ENCODE data around the gene LLGL2. TPM values are rescaled to one million over a fixed set of nuclear protein-coding genes. Genes with fewer than 3 reads are reported as not detected.
"Not testable (repeated sequence)": the region's sequence is repeated elsewhere in the genome, so short reads cannot be mapped to it uniquely, and the experiment has no call there.

Gene LLGL2
- polyA plus RNA-seq, 4 donors = 50.2 to 77.0 (median 55.8) TPM

GRCh38 chr17:75588596-75589011 is 63.1 kb downstream of the LLGL2 start:
- DNase-seq (ENCODE audit: low read depth in 4 of 4, low spot score in 3 of 4) = peak in 1 of 4 donors; percentile 37

DNA sequence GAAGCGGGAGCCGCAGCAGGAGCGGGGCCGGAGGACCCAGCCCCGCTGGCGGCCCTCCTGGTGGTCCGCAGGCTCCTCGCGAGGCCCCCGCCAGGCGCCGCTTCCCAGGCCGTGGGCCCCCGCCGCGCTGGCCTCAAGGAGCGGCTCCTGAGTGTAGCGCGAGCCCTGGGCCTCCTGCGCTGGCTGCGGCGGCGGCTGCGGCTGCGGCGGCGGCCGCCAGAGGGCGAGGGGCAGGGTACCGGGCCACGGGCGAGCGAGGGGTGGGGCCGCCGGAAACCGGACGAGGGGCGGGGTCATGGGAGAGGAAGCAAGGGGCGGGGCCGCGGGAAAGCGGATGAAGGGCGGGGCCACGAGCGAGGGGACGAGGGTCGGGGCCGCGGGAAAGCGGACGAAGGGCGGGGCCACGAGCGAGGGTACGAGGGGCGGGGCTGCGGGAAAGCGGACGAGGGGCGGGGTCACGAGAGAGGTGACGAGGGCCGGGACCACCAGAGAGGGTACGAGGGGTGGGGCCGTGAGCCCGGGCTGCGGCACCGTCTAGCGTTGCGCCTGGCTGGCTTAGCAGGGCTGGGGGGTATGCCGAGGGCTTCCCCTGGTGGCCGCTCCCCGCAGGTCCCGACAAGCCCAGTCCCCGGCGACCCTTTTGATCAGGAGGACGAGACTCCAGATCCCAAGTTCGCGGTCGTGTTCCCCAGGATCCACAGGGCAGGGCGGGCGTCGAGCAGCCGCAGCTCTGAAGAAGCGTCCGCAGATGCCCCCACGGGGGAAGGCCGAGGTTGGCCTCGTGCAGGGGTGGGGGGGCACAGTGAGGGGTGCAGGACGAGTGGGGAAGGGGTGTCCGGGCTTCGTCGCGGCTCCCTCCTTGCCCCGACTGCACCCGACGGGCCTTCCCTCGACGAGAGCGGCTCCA is 63.8 kb downstream of the LLGL2 start:
- peak; percentile 83 to 91 (median 88) for DNase-seq (ENCODE audit: low read depth in 4 of 4, low spot score in 3 of 4)

DNA sequence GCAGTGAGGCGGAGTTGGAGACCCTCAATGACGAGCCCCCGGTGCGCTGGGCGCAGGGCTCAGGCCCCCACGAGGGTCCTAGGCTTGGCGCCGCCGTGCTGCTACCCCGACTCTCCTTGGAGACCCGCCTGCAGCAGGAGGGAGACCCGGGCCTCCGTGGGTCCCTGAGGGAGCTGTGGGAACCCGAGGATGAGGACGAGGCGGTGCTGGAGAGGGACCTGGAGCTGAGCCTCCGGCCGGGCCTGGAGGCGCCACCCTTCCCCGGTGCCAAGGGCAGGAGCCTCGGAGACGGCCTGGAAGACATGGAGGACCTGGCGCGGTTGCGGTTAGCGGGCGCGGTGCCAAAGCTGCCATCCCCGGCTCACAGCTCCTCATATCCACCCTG is 64.4 kb downstream of the LLGL2 start:
- DNase-seq (ENCODE audit: low read depth in 4 of 4, low spot score in 3 of 4) = no peak

GRCh38 chr17:75590314-75590761 is 64.8 kb downstream of the LLGL2 start:
- DNase-seq (ENCODE audit: low read depth in 4 of 4, low spot score in 3 of 4) = no peak

GRCh38 chr17:75590849-75591721 is 65.6 kb downstream of the LLGL2 start:
- no peak for DNase-seq (ENCODE audit: low read depth in 4 of 4, low spot score in 3 of 4)

DNA sequence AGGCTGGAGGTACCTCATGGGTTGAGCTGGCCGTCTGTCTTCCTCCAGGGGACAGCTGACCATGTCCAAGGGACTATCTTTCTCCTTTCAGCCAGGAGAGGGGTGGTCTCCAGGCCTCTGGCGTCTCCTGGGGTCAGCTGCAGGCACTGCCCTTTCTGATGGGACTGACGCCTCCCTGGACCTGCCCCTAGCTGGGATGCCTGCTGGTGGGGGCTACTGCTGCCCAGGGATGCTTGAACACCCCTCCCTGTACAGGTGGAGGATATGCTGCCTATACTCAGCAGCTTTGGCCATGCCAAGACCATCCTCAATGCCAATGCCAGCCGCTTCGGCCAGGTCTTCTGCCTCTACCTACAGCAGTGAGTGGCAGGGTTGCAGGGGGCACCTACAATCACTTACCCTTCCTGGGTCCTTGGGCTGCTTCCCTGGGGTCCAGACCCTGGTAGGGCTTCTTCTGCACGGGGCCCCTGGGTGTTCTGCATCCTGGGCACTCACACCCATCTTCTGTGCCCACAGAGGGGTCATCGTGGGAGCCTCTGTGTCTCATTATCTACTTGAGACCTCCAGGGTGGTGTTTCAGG is 66.3 kb downstream of the LLGL2 start:
- no peak for DNase-seq (ENCODE audit: low read depth in 4 of 4, low spot score in 3 of 4)

- DNase-seq (ENCODE audit: low read depth in 4 of 4, low spot score in 3 of 4) = no peak
These were observed 67.0 kb downstream of the LLGL2 start for GRCh38 chr17:75592348-75593020.

DNA sequence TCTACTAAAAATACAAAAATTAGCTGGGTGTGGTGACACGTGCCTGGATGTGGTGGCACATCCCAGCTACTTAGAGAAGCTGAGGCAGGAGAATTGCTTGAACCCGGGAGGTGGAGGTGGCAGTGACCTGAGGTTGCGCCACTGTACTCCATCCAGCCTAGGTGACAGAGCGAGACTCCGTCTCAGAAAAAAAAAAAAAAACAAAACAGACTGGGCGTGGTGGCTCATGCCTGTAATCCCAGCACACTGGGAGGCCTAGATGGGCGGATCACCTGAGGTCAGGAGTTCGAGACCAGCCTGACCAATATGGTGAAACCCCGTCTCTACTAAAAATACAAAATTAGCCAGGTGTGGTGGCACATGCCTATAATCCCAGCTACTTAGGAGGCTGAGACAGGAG is 67.9 kb downstream of the LLGL2 start:
- not testable (repeated sequence) for DNase-seq (ENCODE audit: low read depth in 4 of 4, low spot score in 3 of 4)

GRCh38 chr17:75594499-75595283 is 69.2 kb downstream of the LLGL2 start:
- DNase-seq (ENCODE audit: low read depth in 4 of 4, low spot score in 3 of 4) = no peak

DNA sequence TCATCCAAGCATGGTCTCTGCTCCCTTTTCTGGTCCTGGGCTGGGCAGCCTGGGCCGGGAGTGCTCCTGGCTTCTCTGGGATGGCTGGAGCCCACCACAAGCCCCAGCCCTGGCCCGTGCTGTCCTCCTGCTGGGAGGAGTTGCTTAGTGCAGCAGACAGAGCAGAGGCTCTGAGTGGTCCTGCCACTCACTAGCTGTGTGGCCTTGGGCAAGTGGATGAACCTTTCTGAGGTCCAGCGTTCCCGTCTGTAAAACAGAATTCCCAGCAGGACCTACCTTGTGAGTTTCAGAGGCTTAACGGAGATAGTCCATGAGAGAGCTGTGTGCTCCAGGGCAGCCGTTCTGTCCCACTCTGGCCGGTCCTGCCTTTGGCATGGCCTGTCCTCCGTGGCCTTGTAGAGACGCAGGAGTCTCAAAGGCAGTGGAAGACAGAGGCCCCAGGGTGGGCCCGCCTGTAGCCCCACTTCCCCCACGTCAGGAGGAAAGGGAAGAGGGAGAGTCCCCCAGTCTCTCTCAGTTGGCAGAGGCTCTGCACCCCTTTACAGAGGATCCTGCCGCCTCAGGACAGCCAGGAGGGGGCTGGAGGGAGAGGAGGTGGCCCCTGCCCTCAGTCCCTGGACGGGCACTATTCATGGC is 69.9 kb downstream of the LLGL2 start:
- no peak for DNase-seq (ENCODE audit: low read depth in 4 of 4, low spot score in 3 of 4)

DNA sequence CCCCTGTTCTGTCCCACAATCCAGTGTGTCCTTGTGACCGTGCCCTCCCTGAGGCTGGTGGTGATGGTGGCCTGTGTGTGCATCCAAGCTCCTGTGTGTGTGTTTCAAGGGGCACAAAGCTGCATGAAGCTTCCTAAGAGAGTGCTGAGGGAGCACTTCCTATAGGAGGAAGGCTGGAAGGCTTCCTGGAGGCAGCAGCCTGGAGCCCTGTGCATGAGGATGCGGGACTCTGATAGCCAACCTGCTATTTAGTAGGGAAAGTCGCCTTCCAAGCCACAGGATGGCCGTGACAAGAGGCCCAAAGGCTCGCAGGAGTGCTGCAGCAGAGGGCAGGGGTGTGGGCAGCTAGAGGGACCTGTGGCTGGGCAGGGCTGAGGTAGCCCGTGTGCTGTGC is 70.4 kb downstream of the LLGL2 start:
- no peak for DNase-seq (ENCODE audit: low read depth in 4 of 4, low spot score in 3 of 4)

DNA sequence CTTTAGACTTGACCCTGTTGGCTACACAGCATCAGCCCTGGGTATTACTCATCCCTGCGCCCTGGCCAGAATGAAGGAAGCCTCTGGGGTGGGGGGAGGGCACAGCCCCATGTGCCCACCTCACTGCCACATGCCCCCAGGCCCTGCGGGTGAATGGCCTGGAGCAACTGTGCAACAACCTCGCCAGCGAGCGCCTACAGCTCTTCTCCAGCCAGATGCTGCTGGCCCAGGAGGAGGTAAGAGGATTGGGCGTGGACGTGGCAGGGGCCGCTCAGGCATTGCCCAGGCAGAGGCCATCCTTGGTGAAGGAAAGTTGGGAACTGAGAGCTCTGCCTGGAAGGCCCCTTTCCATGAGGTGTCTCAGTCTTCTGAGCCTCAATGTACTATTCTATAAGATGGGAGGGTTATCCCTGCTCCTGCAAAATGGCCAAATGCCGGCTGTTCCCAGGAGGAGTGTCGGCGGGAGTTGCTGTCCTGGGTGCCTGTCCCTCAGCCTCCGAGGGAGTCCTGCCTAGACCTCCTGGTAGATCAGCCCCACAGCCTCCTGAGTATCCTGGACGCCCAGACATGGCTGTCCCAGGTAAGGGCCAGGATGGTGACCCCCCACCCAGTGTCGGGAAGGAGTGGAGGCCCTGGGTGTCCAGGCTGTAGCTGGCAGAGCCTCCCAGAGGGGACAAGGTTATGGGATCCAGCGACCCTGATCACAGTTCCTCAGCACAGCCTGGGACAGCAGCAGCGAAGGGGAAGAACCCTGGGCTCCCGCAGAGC is 71.0 kb downstream of the LLGL2 start:
- DNase-seq (ENCODE audit: low read depth in 4 of 4, low spot score in 3 of 4) = no peak

- DNase-seq (ENCODE audit: low read depth in 4 of 4, low spot score in 3 of 4) = no peak
These were observed 75.8 kb downstream of the LLGL2 start for GRCh38 chr17:75601057-75601987.

- no peak for DNase-seq (ENCODE audit: low read depth in 4 of 4, low spot score in 3 of 4)
These were observed 77.1 kb downstream of the LLGL2 start for GRCh38 chr17:75602644-75603043.

DNA sequence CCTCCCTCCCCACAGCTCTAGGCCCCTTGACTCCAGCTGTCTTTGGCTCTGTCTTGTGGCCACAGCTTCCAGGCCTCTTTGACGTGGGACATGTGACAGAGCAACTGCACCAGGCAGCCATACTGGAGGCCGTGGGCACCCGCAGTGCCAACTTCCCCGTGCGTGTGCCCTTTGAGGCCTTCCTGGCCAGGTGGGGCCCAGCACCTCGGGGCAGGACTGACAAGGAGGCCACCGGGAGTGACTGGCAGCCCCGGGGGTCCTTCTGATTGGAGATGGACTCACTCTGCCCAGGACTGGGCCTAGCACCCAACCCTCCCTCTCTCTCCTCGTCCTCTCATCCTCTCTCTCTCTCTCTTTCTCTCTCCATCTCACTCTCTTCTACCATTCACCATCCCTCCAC is 77.6 kb downstream of the LLGL2 start:
- no peak for DNase-seq (ENCODE audit: low read depth in 4 of 4, low spot score in 3 of 4)

DNA sequence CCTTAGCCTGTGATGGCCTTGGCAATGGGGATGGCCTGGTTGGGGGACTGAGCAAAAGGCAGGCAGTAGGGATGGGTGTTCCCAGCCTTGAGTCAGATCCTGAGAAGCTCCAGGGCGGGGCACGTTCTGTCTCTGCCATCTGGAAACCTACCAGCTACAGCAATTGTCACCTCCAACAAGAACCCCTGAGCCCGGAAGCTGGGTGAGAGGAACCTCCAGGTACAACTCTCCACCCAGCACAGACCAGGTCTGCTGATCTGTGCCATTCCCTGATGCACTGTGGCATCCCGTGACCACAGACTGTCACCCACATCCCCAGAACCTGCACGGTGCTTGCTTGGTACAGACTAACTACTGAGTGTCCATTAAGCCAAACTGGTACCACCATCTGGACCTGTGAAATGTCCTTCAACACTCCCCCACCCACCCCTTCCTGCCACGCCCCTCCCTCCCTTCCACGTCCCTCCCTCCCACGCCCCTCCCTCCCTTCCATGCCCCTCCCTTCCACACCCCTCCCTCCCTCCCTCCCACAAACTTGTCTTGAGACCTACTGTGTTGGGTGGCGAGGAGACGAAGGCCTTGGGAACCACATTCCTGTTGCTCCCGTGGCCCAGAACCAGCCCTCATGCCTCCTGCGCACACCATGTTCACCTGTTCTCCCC is 78.7 kb downstream of the LLGL2 start:
- no peak for DNase-seq (ENCODE audit: low read depth in 4 of 4, low spot score in 3 of 4)

DNA sequence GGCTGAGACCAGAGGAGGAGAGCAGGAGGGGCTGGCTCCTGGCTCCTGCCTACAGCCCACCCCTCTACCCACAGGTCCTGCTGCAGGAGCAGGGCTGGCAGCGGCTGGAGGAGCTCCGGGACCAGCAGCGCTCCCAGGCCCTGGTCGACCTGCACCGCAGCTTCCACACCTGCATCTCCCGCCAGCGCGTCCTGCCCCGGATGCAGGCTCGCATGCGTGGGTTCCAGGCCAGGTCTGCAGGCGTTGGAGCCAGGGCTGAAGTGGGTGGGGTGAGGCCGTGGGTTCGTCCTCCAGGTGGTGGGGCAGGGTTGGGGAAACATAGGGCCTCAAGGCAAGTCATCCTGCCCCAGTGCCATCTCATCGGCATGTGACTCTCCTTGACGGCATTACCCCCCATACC is 80.3 kb downstream of the LLGL2 start:
- DNase-seq (ENCODE audit: low read depth in 4 of 4, low spot score in 3 of 4) = no peak
